Activated CD4-positive, alpha-beta memory T cell treated with anti-CD3 and anti-CD28 coated beads, Interleukin-2, amount 10 ng/mL, durations not matched to agents 7 days and 5 days (primary cell): ENCODE data around the gene CSNK1G1. TPM values are rescaled to one million over a fixed set of nuclear protein-coding genes. Genes with fewer than 3 reads are reported as not detected.
"Not testable (repeated sequence)": the region's sequence is repeated elsewhere in the genome, so short reads cannot be mapped to it uniquely, and the experiment has no call there.

Experiments used
- CTCF ChIA-PET: fragments of 350-600 bp; sonication (Branson Sonifier 250); formaldehyde crosslinking; loops from one replicate; lab custom pipeline; 2021; ENCODE audit warnings: antibody characterized with exemption, inconsistent platforms; lab: Charles Lee
- POLR2A ChIA-PET: fragments of 350-600 bp; sonication (Branson Sonifier 250); formaldehyde crosslinking; loops from one replicate; lab custom pipeline; 2021; ENCODE audit warnings: antibody characterized with exemption; lab: Charles Lee
- DNase-seq: peaks from one replicate; pipeline ENCODE4 v3.0.0-alpha.2; 2020
- H3K27ac Mint-ChIP-seq: one replicate; pipeline ENCODE4 v1.8.0; 2021; ENCODE audit warnings: mild to moderate bottlenecking, mixed read lengths
- H3K27me3 Mint-ChIP-seq: one replicate; pipeline ENCODE4 v1.8.0; 2021; ENCODE audit warnings: mixed read lengths
- H3K36me3 Mint-ChIP-seq: one replicate; pipeline ENCODE4 v1.8.0; 2021; ENCODE audit warnings: low read depth, mixed read lengths
- H3K4me1 Mint-ChIP-seq: one replicate; pipeline ENCODE4 v1.8.0; 2021; ENCODE audit warnings: mixed read lengths
- H3K4me3 Mint-ChIP-seq: one replicate; pipeline ENCODE4 v1.8.0; 2021; ENCODE audit warnings: mild to moderate bottlenecking, mixed read lengths
- H3K9me3 Mint-ChIP-seq: one replicate; pipeline ENCODE4 v1.8.0; 2021; ENCODE audit warnings: mixed read lengths
- total RNA-seq, 2 experiments: library from RNA; stranded (reverse); gene quantifications; one replicate each; pipeline ENCODE4 v1.2.3, GENCODE V29; 2021

The CSNK1G1 gene
- total RNA-seq, 2 experiments from 2014 or later = 27.9 to 28.2 TPM

- Mint-ChIP-seq H3K36me3 (peaks cover 51% of the 10 kb centered on the region), H3K27ac (no peak overlapping the region), H3K4me3 (no peak overlapping the region), H3K9me3 (no peaks in the 10 kb centered on the region), H3K27me3 (no peaks in the 10 kb centered on the region), H3K4me1 (peaks cover 2% of the 10 kb centered on the region)
- ChIA-PET CTCF (interaction anchor here (0.9 kb wide), 1 partner anchor 31 kb away, joined by 3 read pairs; no protein-coding TSS in a partner anchor), POLR2A (no interaction called here)
- no peak for DNase-seq
Observed at GRCh38 chr15:64121614-64122013, 234.4 kb downstream of the CSNK1G1 start.

DNA sequence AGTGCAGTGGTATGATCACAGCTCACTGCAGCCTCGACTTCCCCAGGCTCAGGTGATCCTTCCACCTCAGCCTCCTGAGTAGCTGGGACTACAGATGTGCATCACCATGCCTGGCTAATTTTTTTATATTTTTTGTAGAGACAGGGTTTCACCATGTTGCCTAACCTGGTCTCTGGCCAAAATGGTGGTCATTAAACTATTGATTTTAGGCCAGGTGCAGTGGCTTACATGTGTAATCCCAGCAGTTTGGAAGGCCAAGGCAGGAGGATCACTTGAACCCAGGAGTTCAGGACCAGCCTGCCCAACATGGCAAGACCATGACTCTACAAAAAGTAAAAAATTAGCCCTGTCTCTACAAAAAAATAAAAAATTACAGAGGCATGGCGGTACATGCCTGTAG lies 235.7 kb downstream of the CSNK1G1 start:
- H3K4me3 Mint-ChIP-seq, POLR2A ChIA-PET, H3K27ac Mint-ChIP-seq, DNase-seq, H3K9me3 Mint-ChIP-seq, H3K4me1 Mint-ChIP-seq, CTCF ChIA-PET, H3K27me3 Mint-ChIP-seq: not testable (repeated sequence)
- H3K36me3 Mint-ChIP-seq = peaks cover 50% of the 10 kb centered on the region

GRCh38 chr15:64117759-64118487 lies 238.1 kb downstream of the CSNK1G1 start:
- no peaks in the 10 kb centered on the region for H3K27me3 Mint-ChIP-seq
- DNase-seq = no peak
- no peak overlapping the region for H3K27ac Mint-ChIP-seq
- no peak overlapping the region for H3K4me3 Mint-ChIP-seq
- H3K36me3 Mint-ChIP-seq = peaks cover 53% of the 10 kb centered on the region
- H3K4me1 Mint-ChIP-seq = peaks cover 3% of the 10 kb centered on the region
- H3K9me3 Mint-ChIP-seq = no peaks in the 10 kb centered on the region
- CTCF ChIA-PET = no interaction called here
- POLR2A ChIA-PET = interaction anchor here (1.8 kb wide), 1 partner anchor 8 kb away, joined by 4 read pairs; no protein-coding TSS in a partner anchor

Other genes with a start within 250 kb of the CSNK1G1 start
- under 1 TPM; 0.55 to 0.68 TPM for gene SNX22, start 204.4 kb downstream of the CSNK1G1 start, total RNA-seq
- 100 to 1,000 TPM; 392 to 410 TPM for gene PPIB, start 193.2 kb downstream of the CSNK1G1 start, total RNA-seq
- gene PCLAF, start 25.3 kb upstream of the CSNK1G1 start, total RNA-seq = 100 to 1,000 TPM; 110 TPM
- 10 to 100 TPM; 28.9 to 30.3 TPM for gene TRIP4, start 31.7 kb upstream of the CSNK1G1 start, total RNA-seq
- 10 to 100 TPM; 30.0 to 34.1 TPM for gene ZNF609, start 104.4 kb upstream of the CSNK1G1 start, total RNA-seq